Measurements from ENCODE around the gene CA4. TPM values are rescaled to one million over a fixed set of nuclear protein-coding genes. Genes with fewer than 3 reads are reported as not detected.

Gene CA4
- total and polyA plus RNA-seq, 2 of the 8 experiments (the other 6 are each of a cell fraction or from before 2014, with no cell fraction given): 3.6 to 4.2 TPM

GRCh38 chr17:60161598-60162330 is 12.0 kb downstream of the CA4 start:
- CTCF ChIA-PET (ENCODE audit: partially characterized antibody): interaction anchor here (0.9 to 9.0 kb wide), 8 partner anchors 9 to 403 kb away, joined by 3 to 148 read pairs (median 4); partner anchors contain the start of gene CA4
- TF ChIP-seq CREB1 (IDR thresholded peaks at IDR 0.05) (peak; percentile 75), GABPA (IDR thresholded peaks at IDR 0.05; ENCODE audit: borderline replicate concordance, insufficient read depth, low read length) (no peak), SP1 (IDR thresholded peaks at IDR 0.05; ENCODE audit: low read depth, low read length) (peak; percentile 68), YY1 (IDR thresholded peaks at IDR 0.05; ENCODE audit: low read depth, low read length) (no peak), SP4 (IDR thresholded peaks at IDR 0.05; ENCODE audit: low read length) (no peak), TAF1 (IDR thresholded peaks at IDR 0.05; ENCODE audit: low read depth, low read length) (no peak), MAX (IDR thresholded peaks at IDR 0.05) (peak; percentile 65; the same call in 1 of the 2 replicates), CBX8 (IDR thresholded peaks at IDR 0.05; ENCODE audit: borderline replicate concordance, low read depth, low read length) (no peak), SIN3A (conservative IDR thresholded peaks at IDR 0.05 in 1 of 2, IDR thresholded peaks at IDR 0.05 in 1 of 2; ENCODE audit: low read depth in 1 of 2, low read length in 2 of 2) (0 out of 4 replicates have a peak, but pooled peaks have one; percentile 35 to 51), TCF12 (IDR thresholded peaks at IDR 0.05; ENCODE audit: low read depth, low read length) (no peak), ZNF274 (IDR thresholded peaks at IDR 0.05; ENCODE audit: borderline replicate concordance, extremely low read depth, low read length) (no peak), POU5F1 (IDR thresholded peaks at IDR 0.05; ENCODE audit: low read depth, low read length) (no peak)

More at GRCh38 chr17:60161598-60162330, 12.0 kb downstream of the CA4 start:
- Histone ChIP-seq H2BK20ac (ENCODE audit: low read length) (peak overlapping the region; percentile 61), H4K91ac (replicated peaks; ENCODE audit: insufficient read length, low read length) (peak overlapping the region; percentile 61), H3K79me2 (ENCODE audit: control insufficient read depth in 1 of 2, insufficient read depth in 2 of 2, low read length in 2 of 2) (no peaks in the 10 kb centered on the region), H3K9ac (replicated peaks in 1 of 4; ENCODE audit: extremely low read depth in 1 of 4, low read depth in 3 of 4, low read length in 3 of 4) (no peak overlapping the region), H3K9me3 (ENCODE audit: insufficient read depth in 2 of 2, low read depth in 1 of 2, low read length in 1 of 2) (no peaks in the 10 kb centered on the region), H3K27me3 (replicated peaks in 1 of 4; ENCODE audit: control insufficient read depth in 3 of 4, extremely low read depth in 1 of 4, insufficient read depth in 3 of 4, low read length in 3 of 4) (no peaks in the 10 kb centered on the region), H3K79me1 (ENCODE audit: low read depth, low read length) (no peaks in the 10 kb centered on the region), H4K5ac (ENCODE audit: insufficient read length, low read depth, low read length) (no peak overlapping the region), H2BK120ac (replicated peaks; ENCODE audit: low read depth, low read length) (no peak overlapping the region), H3K23ac (ENCODE audit: insufficient read length) (no peak overlapping the region), H2BK5ac (ENCODE audit: low read depth, low read length) (peak overlapping the region; percentile 40; the same call in 1 of the 2 replicates), H2BK12ac (ENCODE audit: low read depth, low read length) (peak overlapping the region; percentile 98), H3K14ac (ENCODE audit: insufficient read length) (no peak overlapping the region), H3K4me3 (ENCODE audit: extremely low read depth in 1 of 4, insufficient read depth in 2 of 4, low read depth in 3 of 4, low read length in 4 of 4) (peak overlapping the region in 2 of 4 experiments; percentile 2 to 38; a peak in 1 of 8 replicates), H4K20me1 (replicated peaks in 1 of 2; ENCODE audit: control insufficient read depth in 1 of 2, insufficient read depth in 2 of 2, low read length in 2 of 2) (no peaks in the 10 kb centered on the region), H3K18ac (ENCODE audit: extremely low read depth, low read length) (peak overlapping the region; percentile 83), H2AK5ac (ENCODE audit: low read depth, low read length) (0 out of 2 replicates have a peak overlapping the region, but pooled peaks have one; percentile 59), H2AFZ (ENCODE audit: low read length) (no peak overlapping the region), H3K23me2 (ENCODE audit: low read depth, low read length) (peaks cover 5% of the 10 kb centered on the region; the same call in 1 of the 2 replicates), H3K56ac (replicated peaks; ENCODE audit: insufficient read length, low read depth, low read length) (no peak overlapping the region), H3K36me3 (ENCODE audit: control insufficient read depth in 2 of 4, insufficient read depth in 4 of 4, low read length in 3 of 4) (no peaks in the 10 kb centered on the region), H2BK15ac (ENCODE audit: low read length) (peak overlapping the region; percentile 46; the same call in 1 of the 2 replicates), H3K4me1 (replicated peaks in 1 of 4; ENCODE audit: control insufficient read depth in 3 of 4, insufficient read depth in 4 of 4, low read length in 3 of 4) (peaks cover 7 to 51% (median 33%) of the 10 kb centered on the region in 4 experiments), H3K27ac (ENCODE audit: low read depth, low read length) (no peak overlapping the region), H4K8ac (ENCODE audit: extremely low read depth, insufficient read depth, low read length) (peak overlapping the region; percentile 41), H3K4ac (replicated peaks; ENCODE audit: insufficient read length, low read depth, low read length) (peak overlapping the region; percentile 60), H3K4me2 (ENCODE audit: insufficient read depth in 1 of 2, low read depth in 2 of 2, low read length in 2 of 2) (peak overlapping the region; percentile 57)
- WGBS, 2 experiments (ENCODE audit: extremely low coverage in 1 of 2, insufficient coverage in 1 of 2, insufficient read length in 1 of 2, insufficient replicate concordance in 2 of 2, low coverage in 1 of 2, low lambda C conversion rate in 2 of 2, missing lambda C conversion rate in 1 of 2): 74% methylated on average over 8 of the region's 17 CpGs; no CpG with 5 or more reads in 1 of the 2 experiments
- POLR2A ChIA-PET (ENCODE audit: partially characterized antibody): interaction anchor here (0.6 to 3.1 kb wide), 8 partner anchors 8 to 400 kb away, joined by 3 to 23 read pairs (median 4); partner anchors contain the start of gene CA4
- FAIRE-seq (no peak), DNase-seq (ENCODE audit: low read depth in 1 of 2, low spot score in 2 of 2) (peak in 1 of 2 experiments; percentile 83)
